Measurements from ENCODE around the gene SLC2A4RG.
"Not testable (repeated sequence)": the region's sequence is repeated elsewhere in the genome, so short reads cannot be mapped to it uniquely, and the experiment has no call there.

The SLC2A4RG gene

DNA sequence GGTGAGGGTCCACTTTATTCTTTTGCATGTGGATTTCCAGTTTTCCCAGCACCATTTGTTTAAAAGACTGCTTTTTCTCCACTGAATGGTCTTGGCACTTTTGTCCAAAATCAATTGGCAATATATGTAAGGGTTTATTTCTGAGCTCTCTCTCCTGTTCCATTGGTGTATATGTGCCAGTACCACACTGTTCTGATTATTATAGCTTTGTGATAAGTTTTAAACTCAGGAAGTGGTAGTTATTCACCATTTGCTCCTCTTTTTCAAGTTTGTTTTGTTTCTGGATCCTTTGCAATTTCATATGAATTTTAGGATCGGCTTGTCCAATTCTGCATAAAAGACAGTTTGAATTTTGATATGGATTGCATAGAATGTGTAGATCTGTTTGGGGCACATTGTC lies 27.4 kb upstream of the SLC2A4RG start:
- DNase-seq (ENCODE audit: low read depth in 3 of 3), result no peak

DNA sequence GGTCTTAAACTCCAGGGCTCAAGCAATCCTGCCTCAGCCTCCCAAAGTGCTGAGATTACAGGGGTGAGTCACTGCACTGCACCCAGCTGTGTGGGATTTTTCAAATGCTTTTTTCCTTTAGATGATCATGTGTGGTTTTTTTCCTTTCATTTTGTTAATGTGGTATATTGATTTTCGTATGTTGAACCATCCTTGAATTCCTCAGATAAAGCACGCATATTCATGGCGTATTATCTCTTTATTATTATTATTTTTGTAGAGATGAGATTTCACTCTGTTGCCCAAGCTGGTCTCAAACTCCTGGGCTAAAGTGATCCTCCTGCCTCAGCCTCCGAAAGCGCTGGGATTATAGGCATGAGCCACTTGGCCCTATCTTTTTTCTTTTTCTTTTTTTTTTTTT lies 24.7 kb upstream of the SLC2A4RG start:
- no peak for DNase-seq (ENCODE audit: low read depth in 3 of 3)

DNA sequence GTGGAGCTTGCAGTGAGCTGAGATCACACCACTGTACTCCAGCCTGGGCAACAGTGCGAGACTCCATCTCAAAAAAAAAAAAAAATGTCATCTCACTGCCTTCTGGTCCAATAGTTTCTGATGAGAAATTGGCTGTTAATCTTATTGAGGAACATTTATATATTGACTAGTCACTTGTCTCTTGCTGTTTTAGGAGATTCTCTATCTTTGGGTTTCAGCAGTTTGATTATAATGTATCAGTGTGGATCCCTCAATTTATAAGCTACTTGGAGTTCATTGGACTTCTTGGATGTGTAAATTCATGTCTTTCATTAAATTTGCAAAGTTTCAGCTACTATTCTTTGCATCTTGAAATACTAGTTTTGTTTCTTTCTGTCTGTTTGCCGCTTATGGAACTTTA lies 20.6 kb upstream of the SLC2A4RG start:
- no peak for DNase-seq (ENCODE audit: low read depth in 3 of 3)

DNA sequence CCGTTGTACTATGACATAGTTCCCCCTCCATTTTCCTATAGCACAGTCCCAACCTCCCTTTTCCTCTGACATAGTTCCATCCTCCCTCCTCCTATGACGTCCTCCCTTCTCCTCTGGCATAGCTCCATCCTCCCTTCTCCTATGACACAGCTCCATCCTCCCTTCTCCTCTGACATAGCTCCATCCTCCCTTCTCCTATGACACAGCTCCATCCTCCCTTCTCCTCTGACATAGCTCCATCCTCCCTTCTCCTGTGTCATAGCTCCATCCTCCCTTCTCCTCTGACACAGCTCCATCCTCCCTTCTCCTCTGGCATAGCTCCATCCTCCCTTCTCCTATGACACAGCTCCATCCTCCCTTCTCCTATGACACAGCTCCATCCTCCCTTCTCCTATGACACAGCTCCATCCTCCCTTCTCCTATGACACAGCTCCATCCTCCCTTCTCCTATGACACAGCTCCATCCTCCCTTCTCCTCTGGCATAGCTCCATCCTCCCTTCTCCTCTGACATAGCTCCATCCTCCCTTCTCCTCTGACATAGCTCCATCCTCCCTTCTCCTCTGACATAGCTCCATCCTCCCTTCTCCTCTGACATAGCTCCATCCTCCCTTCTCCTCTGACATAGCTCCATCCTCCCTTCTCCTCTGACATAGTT lies 16.5 kb upstream of the SLC2A4RG start:
- DNase-seq (ENCODE audit: low read depth in 3 of 3), result not testable (repeated sequence)

DNA sequence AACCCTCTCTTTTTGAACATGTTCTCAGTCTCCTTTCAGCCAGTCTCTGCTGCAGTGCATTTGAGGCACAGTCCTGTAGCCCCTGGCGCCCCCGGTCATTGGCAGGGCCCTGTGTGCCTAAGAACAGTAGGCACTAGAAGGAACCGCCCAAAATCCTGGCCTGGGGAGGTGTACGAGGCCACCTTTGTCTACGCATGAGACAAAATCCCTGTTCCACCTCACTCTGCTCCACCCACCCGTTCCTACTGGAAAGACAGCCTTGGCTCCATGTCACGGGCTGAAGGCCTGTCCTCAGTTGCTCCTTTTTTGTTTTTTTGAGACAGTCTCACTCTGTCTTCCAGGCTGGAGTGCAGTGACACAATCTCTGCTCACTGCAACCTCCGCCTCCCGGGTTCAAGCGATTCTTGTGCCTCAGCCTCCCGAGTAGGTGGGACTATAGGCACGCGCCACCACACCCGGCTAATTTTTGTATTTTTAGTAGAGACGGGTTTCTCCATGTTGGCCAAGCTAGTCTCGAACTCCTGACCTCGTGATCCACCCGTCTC lies 9.3 kb upstream of the SLC2A4RG start:
- not testable (repeated sequence) for DNase-seq (ENCODE audit: low read depth in 3 of 3)

DNA sequence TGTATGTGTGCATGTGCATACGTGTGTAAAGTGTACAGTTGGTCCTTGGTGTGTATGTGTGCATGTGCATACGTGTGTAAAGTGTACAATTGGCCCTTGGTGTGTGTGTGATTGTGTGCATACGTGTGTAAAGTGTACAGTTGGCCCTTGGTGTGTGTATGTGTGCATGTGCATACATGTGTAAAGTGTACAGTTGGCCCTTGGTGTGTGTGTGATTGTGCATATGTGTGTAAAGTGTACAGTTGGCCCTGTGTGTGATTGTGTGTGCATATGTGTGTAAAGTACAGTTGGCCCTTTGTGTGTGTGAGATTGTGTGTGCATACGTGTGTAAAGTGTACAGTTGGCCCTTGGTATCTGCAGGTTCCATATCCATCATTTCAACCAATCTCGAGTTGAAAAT lies 8.2 kb upstream of the SLC2A4RG start:
- no peak for DNase-seq (ENCODE audit: low read depth in 3 of 3)

DNA sequence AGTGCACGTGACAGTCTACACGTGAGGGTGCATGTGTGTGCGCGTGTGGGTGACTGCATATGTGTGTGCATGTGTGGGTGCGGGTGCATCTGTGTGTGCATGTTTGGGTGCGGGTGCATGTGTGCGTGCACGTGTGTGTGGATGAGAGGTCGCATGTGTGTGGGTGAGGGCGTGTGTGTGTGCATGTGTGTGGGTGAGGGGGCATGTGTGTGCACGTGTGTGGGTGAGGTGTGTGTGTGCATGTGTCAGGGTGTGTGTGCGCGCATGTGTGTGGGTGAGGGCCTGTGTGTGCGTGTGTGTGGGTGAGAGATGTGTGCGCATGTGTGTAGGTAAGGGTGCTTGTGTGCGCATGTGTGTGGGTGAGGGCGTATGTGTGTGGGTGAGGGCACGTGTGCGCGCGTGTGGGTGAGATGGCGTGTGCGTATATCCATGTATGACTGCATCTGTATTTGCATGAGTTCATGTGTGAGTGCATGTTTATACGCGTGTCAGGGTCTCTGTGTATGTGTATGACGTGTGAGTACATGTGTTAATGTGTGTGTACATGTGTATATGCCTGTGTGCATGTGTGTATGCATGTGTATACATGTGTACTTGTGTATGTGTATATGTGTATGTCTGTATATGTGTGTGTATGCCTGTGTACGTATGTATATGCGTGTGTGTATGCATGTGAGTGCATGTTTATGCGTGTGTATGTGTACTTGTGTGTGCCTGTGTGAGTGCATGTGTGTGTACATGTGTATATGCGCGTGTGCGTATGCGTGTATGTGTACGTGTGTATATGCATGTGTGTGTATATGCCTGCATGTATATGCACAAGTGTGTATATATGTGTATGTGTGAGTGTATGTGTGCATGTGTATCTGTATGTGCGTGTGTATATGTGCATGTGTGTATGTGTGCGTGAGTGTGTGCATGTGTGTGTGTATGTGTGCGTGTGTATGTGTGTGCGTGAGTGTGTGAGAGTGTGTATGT lies 7.2 kb upstream of the SLC2A4RG start:
- no peak for DNase-seq (ENCODE audit: low read depth in 3 of 3)

DNA sequence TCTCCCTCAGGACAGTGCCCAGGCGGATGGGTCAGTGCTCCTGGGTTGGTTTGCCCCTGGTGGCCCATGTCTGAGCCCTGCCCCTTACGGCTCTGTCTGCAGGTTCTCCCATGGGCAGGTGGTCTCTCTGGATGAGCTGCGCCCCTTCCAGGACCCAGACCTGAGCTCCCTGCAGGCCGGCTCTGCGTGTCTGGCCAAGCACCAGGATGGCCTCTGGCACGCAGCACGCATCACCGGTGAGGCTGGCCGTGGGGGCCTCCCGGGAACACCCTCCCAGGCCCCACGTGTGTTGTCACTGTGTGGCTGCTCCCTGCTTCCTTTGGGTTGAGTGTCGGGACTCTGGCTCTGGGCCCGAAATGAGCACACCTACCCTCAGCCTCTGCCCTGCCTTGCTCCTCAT lies 6.5 kb upstream of the SLC2A4RG start:
- DNase-seq (ENCODE audit: low read depth in 3 of 3), result no peak

DNA sequence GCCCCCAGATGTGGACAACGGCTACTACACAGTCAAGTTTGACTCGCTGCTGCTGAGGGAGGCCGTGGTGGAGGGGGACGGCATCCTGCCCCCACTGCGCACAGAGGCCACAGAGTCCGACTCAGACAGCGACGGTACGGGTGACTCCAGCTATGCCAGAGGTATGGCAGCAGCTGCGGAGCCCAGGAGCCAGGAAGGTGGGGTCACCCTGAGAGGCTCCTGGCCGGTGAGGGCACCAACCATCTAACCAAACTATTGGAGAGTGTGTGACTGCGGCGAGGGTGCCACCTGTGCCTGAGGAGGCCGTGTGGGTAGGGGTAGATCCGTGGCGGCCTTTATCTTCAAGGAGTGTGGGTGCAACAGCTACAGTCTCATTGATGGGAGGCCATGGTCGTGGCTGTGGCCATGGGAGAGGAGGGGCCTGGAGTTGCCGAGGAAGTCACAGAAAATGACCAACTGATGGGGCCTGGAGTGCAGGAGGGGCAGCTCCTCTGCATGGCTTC lies 5.9 kb upstream of the SLC2A4RG start:
- no peak for DNase-seq (ENCODE audit: low read depth in 3 of 3)

DNA sequence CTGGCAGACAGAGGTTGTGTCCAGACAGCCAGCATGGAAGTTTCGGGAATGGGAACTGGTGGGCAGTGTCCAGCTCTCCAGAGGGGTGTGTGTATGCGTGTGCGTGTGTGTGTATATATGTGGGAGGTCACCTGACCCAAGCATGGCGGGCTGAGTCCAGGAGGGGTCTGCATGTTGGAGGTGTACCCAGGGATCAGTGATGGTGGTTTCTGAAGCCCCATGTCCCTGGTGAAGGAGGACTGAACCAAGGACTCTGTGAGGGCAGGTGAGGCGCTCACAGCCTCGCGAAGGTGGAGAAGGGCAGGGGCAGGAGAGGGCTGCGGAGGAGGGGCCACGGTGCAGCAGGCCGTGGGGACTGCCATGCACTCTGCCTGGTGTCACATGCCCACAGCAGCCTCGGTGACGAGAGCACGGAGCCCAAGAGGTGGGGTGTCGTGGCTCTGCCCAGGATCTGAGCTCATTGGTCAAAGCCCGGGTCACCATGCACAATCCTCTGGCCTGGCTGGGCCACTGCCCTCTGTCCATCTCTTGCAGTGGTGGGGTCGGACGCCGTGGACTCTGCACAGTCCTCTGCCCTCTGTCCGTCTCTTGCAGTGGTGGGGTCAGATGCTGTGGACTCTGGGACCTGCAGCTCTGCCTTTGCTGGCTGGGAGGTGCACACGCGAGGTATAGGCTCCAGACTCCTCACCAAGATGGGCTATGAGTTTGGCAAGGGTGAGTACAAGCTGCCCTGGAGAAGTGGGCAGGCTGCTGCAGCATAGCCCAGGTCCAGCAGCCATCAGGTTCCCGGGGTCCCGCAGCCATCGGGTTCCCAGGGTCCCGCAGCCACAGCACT lies 5.2 kb upstream of the SLC2A4RG start:
- no peak for DNase-seq (ENCODE audit: low read depth in 3 of 3)

DNA sequence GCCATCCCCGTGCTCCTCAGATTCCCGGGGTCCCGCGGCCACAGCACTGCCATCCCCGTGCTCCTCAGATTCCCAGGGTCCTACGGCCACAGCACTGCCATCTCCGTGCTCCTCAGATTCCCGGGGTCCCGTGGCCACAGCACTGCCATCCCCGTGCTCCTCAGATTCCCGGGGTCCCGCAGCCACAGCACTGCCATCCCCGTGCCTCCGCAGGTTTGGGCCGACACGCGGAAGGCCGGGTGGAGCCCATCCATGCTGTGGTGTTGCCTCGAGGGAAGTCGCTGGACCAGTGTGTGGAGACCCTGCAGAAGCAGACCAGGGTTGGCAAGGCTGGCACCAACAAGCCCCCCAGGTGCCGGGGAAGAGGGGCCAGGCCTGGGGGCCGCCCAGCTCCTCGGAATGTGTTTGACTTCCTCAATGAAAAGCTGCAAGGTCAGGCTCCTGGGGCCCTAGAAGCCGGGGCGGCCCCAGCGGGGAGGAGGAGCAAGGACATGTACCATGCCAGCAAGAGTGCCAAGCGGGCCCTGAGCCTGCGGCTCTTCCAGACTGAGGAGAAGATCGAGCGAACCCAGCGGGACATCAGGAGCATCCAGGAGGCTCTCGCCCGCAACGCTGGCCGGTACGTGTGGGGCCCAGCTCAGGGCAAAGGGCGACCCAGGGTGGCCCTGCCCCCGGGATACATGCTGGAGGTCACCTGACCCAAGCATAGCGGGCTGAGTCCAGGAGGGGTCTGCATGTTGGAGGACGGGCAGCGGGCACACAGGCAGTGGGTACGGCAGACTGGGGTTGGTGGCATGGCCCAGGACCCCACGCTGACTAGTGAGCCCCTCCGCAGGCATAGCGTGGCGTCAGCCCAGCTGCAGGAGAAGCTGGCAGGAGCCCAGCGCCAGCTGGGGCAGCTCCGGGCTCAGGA lies 4.4 kb upstream of the SLC2A4RG start:
- no peak for DNase-seq (ENCODE audit: low read depth in 3 of 3)

DNA sequence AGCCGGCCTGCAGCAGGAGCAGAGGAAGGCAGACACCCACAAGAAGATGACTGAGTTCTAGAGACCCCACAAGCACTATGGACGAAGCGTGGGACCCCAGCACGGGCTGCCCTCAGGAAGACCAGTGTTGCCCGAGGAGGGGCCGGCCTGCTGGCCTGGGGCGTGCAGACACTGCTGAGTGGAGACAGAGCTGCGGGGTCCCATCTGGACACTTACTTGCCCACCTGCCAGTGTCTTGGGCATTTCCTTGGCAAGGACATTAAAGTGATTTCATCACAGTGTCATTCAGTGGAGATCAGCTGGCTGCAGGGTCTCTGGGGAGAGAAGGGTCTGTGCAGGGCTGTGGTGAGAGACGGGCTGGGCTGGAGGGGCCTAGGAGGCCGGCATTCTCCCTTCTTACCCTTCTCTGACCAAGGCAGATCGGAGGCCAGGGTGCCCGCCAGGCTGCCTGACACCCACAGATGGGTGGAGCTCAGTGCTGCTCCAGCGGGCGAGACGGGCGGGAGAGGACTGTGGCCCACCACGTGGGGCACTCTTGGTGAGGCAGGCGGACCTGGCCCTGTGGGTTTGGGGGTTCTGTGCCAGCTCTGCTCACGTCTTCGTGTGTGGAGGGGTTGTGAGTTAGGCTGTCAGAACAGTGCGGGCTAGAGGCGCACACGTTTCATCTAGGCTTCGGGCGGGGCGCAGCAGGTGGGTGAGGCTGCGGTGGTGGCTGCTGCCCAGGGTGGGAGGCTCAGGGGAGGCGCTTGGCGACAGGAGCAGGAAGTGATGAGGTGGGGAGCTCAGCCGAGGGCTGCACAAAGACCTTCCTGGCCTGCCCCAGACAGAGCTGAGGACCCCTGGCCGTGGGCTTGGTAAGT lies 3.5 kb upstream of the SLC2A4RG start, which contains the start of gene LIME1:
Gene LIME1 (plus strand): TSS at position 806 of the 860 bp plus-strand sequence. CDS start 886 bp downstream, outside the sequence.
- peak in 1 of 3 experiments; percentile 58 for DNase-seq (ENCODE audit: low read depth in 3 of 3)

DNA sequence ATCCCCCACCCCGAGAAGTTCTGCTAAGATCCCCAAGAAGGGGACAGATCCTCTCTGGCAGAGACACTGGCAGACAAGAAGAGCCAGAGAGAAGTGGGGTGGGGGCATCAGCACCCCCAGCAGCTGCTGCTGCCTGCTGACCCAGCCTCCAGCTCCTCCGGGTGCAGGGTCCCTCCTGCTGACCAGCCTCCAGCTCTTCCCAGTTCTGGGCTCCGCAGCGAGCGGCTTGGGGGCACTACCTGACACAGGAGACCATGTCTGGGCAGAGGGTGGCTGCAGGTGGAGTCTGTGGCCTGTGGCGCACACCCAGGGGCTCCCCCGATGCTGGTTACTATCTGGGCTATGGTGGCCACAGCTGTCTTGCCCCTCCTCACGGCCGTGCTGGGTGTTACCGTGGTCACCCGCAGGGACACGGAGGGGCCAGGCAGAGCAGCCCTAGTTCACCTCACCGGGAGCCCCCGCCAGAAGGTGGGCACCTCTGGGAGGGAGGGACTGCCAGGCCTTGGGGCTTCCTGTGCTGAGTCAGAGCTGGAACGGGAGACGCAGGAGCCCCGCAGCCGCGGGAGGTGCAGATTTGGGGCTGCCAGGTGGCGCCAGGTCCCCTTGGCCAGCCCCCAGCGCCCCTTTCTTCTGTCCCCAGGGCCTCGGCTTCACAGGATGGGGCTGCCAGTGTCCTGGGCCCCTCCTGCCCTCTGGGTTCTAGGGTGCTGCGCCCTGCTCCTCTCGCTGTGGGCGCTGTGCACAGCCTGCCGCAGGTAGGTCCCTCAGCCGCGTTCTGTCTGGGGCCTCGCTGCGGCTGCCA lies 2.5 kb upstream of the SLC2A4RG start:
- peak in 1 of 3 experiments; percentile 44 for DNase-seq (ENCODE audit: low read depth in 3 of 3)

DNA sequence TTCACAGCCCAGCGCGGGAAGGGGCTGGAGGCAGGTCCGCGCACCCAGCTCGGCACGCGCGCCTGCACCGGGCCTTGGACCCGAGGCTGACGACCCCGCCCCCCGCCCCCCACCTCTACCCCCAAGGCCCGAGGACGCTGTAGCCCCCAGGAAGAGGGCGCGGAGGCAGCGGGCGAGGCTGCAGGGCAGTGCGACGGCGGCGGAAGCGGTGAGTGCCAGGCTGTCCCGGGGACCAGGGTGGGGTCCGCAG lies 2.0 kb upstream of the SLC2A4RG start:
- no peak for DNase-seq (ENCODE audit: low read depth in 3 of 3)

DNA sequence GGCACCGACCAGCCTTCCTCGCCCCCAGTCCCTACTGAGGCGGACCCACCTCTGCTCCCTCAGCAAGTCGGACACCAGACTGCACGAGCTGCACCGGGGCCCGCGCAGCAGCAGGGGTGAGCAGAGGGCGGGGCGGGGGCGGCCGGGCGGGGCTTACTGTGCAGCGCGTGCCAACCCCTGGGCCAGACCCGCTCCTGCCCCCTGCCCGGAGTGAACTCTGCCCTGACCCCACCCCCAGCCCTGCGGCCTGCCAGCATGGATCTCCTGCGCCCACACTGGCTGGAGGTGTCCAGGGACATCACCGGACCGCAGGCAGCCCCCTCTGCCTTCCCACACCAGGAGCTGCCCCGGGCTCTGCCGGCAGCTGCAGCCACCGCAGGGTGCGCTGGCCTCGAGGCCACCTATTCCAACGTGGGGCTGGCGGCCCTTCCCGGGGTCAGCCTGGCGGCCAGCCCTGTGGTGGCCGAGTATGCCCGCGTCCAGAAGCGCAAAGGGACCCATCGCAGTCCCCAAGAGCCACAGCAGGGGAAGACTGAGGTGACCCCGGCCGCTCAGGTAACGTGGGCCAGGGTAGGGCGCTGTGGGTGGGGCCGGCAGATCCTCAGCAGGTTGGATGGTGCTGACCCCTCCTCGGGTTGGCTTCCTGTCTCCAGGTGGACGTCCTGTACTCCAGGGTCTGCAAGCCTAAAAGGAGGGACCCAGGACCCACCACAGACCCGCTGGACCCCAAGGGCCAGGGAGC lies 1.5 kb upstream of the SLC2A4RG start:
- DNase-seq (ENCODE audit: low read depth in 3 of 3), result no peak

DNA sequence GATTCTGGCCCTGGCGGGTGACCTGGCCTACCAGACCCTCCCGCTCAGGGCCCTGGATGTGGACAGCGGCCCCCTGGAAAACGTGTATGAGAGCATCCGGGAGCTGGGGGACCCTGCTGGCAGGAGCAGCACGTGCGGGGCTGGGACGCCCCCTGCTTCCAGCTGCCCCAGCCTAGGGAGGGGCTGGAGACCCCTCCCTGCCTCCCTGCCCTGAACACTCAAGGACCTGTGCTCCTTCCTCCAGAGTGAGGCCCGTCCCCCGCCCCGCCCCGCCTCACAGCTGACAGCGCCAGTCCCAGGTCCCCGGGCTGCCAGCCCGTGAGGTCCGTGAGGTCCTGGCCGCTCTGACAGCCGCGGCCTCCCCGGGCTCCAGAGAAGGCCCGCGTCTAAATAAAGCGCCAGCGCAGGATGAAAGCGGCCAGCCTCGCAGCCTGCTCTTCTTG lies 868 bp upstream of the SLC2A4RG start:
- no peak for DNase-seq (ENCODE audit: low read depth in 3 of 3)

DNA sequence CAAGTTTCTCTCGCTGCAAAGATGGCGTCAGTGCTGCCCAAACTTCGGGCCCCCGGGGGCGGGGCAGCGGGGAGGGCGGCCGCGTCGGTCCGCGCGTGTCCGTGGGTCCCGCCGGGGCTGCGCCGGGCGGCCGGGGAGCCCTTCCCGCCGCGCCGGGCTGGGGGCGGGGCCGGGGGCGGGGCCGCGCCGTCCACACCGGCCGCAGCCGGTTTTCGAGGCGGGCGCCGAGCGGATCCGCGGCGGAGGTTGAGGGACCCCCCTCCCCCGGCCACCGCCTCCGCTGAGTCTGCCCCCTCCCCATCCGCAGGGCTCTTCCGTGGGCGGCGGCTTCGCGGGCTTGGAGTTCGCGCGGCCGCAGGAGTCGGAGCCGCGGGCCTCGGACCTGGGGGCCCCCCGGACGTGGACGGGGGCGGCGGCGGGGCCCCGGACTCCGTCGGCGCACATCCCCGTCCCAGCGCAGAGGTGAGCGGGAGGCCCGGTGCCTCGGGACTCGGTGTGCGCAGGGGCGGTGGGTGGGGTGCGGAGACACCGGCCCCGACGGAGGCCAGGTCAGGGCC lies 572 bp downstream of the SLC2A4RG start:
- DNase-seq (ENCODE audit: low read depth in 3 of 3), result peak in 1 of 3 experiments; percentile 34

All from stimulated activated CD4-positive, alpha-beta T cell treated with anti-CD3 and anti-CD28 coated beads, TNF-alpha, amount 100 ng/mL, for 24 hours (primary cell).